AG09319 (cell line): Measurements from ENCODE around the gene LOC101059915.
"Not testable (repeated sequence)": the region's sequence is repeated elsewhere in the genome, so short reads cannot be mapped to it uniquely, and the experiment has no call there.

Source experiments
- DNase-seq: peaks from one replicate; pipeline ENCODE4 v3.0.0-alpha.2; 2010; ENCODE audit warnings: low read depth; ENCODE audit errors: extremely low read depth
- CTCF ChIP-seq: IDR thresholded peaks from 2 replicates; pipeline ENCODE4 v1.5.1; 2011; ENCODE audit warnings: low read depth, mild to moderate bottlenecking, inconsistent platforms, low read length, moderate library complexity

LOC101059915 gene

GRCh38 chrX:71668248-71668595 is 876 bp downstream of the LOC101059915 start:
- no peak for TF ChIP-seq CTCF
- no peak for DNase-seq

DNA sequence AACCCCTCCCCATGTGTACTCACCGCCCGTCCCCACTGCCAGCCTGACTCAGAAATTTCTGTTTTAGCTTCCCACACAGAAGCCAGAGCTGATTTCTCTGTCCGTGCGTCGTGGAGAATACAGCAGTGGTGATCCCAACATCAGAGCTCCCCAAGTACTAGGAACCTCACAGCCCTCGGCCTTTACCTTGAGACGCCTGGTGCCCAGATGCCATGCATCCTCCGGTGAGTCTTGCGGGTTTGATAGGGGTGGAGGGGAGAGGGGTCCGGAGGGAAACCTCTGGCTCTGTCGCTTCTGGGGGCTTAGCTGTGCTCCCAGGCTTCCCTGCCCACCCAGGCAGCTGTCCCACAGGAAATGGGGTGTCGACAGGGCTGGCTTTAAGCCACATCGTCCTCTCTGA is 2.1 kb downstream of the LOC101059915 start:
- no peak for DNase-seq
- no peak for TF ChIP-seq CTCF

GRCh38 chrX:71669947-71670346 is 2.6 kb downstream of the LOC101059915 start:
- peak; percentile 8 for TF ChIP-seq CTCF
- DNase-seq, result not testable (repeated sequence)

- no peak for TF ChIP-seq CTCF
- DNase-seq, result no peak
Observed at GRCh38 chrX:71671043-71671780, 3.9 kb downstream of the LOC101059915 start.

- TF ChIP-seq CTCF, result no peak
- DNase-seq, result no peak
Observed at GRCh38 chrX:71671938-71672337, 4.6 kb downstream of the LOC101059915 start.

GRCh38 chrX:71675636-71676035 is 8.3 kb downstream of the LOC101059915 start:
- not testable (repeated sequence) for DNase-seq

DNA sequence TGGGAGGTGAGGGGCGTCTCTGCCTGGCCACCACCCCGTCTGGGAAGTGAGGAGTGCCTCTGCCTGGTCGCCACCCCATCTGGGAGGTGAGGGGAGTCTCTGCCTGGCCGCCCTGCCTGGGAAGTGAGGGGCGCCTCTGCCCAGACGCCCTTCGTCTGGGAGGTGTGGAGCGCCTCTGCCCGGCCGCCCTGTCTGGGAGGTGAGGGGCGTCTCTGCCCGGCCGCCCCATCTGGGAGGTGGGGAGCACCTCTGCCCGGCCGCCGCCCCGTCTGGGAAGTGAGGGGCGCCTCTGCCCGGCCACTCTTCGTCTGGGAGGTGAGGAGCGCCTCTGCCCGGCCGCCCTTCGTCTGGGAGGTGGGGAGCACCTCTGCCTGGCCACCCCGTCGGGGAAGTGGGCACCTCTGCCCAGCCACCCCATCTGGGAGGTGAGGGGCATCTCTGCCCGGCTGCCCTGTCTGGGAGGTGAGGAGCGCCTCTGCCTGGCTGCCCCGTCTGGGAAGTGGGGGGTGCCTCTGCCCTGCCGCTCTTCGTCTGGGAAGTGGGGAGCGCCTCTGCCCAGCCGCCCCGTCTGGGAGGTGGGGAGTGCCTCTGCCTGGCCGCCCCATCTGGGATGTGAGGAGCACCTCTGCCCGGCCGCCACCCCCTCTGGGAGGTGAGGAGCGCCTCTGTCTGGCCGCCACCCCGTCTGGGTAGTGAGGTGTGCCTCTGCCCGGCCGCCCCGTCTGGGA is 8.9 kb downstream of the LOC101059915 start:
- not testable (repeated sequence) for DNase-seq

DNA sequence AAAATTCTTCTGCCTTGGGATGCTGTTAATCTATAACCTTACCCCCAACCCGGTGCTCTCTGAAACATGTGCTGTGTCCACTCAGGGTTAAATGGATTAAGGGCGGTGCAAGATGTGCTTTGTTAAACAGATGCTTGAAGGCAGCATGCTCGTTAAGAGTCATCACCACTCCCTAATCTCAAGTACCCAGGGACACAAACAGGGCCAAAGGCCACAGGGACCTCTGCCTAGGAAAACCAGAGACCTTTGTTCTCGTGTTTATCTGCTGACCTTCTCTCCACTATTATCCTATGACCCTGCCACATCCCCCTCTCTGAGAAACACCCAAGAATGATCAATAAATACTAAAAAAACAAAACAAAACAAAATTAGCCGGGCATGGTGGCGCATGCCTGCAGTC is 9.8 kb downstream of the LOC101059915 start:
- DNase-seq, result not testable (repeated sequence)
